COLO668 (cell line): ENCODE results near the gene SLC41A1.
"Not testable (repeated sequence)": the region's sequence is repeated elsewhere in the genome, so short reads cannot be mapped to it uniquely, and the experiment has no call there.

Source experiments
- DNase-seq: peaks from one replicate; lab custom pipeline; 2025; ENCODE audit not compliant: unreplicated experiment; lab: John Stamatoyannopoulos, UW

Gene SLC41A1

GRCh38 chr1:205812878-205813754, at the start of gene SLC41A1:
SLC41A1 (minus strand) TSS chr1:205813198; CDS start chr1:205810441, 2,757 bp downstream.
- DNase-seq, result peak; percentile 94

- DNase-seq, result no peak
These were observed 48.5 kb upstream of the SLC41A1 start for GRCh38 chr1:205861540-205861939.

DNA sequence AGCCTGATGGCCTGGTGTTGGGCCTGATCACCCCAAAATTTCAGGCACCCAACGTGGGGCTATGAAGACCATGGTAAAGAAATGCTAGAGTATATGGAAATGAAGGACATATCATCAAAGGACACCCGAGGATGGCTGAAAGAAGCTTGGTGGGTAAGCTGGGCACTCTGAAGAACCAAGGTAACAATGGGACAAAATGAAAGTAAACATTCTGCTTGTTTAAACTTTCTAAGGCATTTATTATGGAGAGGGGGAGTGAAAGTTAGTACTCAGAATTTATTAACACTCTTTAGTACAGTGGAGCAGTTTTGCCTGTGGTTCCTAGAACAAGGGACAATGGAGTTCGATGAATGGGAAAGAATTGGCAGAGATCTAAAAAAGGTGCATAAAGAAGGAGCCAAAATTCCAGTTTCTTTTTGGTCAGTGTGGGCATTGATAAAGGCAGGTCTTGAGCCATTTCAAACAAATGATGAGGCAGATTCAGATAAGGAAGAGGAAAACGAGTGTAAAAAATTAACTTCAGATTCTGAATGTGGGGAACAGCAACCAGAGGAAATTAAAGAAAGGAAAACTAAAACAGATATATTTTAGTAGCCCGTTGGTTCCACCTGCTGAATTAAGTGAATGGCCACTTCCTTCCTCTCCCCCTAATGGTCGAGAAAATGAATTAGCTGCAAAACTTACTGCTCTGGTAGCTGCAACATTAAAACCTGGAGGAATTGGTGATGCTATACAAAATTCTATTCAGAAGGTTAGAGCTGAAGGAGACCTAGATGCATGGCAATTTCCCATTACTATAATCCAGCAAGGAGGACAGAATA, 45.4 kb upstream of the SLC41A1 start:
- no peak for DNase-seq

- DNase-seq, result not testable (repeated sequence)
These were observed 44.5 kb upstream of the SLC41A1 start for GRCh38 chr1:205857501-205857900.

GRCh38 chr1:205856433-205856832, 43.4 kb upstream of the SLC41A1 start:
- no peak for DNase-seq

- DNase-seq, result no peak
These were observed 40.0 kb upstream of the SLC41A1 start for GRCh38 chr1:205852969-205853368.

DNA sequence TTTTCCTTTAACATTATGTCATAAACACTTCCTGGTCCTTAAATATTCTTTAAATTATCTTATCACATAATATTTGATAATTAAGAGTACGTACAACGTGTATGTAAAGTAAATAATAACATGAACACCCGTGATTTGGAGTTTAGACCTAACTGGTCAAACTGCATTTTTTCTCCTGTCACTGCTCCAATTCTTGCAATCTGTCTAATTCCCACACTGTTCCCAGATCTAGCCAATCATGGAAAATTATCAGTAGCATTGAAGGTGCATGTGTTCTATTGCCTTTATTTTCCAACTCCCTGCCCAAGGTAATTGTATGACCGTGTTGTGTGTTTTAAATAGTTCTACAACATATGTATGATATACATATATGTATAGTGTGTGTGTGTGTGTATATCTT, 39.0 kb upstream of the SLC41A1 start:
- DNase-seq, result no peak

DNA sequence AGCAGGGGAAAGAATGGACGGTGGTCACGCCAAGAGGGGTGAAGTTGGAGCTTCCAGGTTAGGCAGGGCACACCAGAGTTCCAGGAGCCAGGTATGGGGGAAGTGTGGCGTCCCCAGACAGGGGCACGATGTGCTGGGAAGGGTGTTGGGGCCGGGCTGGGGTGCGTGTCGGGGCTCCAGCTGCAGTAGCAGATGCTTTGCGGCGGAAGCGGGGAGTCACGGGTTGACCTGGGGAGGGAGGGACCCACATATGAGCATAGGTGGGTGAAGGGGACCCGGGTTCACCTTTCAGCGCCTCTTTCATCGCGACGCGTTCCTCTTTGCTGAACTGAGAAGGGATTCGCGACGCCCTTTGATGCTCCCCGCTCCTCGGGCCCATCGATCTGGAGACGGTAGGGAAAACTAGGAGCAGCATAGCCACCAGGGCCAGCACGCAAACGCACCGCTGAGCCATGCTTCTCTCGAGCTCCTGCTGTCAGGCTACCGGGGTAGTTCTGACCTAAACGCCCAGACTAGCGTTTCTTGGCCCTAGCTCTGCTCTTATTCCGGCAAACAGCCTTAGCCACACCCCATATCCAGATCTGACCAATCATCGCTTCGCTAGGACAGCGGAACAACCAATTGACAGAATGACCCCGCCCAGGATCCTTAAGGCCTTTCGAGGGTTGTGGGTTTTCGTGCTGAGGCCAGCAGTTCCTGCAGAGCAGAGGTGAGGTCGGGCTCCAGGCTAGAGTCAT, 36.8 kb upstream of the SLC41A1 start, which contains the start of gene PM20D1:
TSS of gene PM20D1 (minus strand) at position 514 of the 737 bp plus-strand sequence. CDS start at position 454, 60 bp downstream.
- DNase-seq, result no peak

DNA sequence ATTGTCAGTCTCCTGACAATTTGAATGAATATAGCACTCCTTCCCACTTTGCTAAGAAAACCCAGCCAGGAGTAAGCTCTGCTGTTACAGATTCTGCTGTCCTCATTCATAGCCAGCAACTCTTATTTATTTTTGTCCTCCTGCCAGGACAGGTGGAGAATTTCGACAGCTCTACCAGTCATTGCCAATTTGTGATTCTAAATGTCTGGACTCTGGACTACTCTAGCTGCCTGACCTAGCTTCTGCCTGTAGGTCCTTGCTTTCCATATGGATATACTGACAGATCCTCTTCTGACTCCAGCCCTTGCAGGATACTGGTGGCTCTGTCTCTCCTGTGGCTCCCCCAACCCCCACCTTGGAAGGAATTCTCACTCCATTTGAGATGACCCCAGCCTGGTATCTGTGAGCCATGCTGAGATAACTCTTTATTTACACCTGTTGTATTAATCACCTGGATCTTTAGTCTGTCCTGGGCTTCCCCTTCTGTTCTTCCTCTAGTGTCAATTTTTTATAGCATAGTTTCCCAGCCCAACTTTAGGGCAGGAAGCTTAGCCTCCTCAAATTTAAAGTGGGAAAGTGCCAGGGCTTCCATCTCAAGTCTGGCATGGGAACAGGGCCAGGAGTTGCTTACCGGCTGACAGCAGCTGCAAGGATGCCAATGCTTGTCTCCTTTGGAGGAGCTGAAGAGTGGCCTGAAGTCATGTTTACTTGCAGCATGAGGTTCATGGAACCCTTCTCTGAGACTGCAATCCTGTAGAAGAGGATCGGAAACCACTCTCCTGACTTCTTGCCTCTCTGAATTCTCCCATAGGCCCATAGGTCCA, 30.2 kb upstream of the SLC41A1 start:
- no peak for DNase-seq

DNA sequence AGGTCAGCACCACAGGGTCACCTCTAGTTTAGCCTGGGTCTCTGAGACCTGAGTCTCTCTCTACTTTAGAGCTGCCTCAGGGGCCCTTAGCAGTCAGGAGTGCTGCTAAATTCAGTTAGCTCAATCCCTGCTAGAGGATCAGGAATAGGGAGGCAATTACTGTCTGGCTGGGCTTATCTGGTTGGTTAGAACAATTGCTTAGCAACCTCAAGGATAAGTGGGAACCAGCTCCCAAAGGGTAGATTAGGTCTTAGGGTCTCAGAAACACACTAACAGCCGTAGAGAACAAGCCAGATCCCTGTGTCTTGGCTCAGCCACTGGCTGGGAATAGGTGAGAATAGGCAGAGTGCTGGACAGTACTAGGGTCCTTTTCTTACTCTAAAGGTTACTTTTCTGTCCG, 29.2 kb upstream of the SLC41A1 start:
- DNase-seq, result no peak

DNA sequence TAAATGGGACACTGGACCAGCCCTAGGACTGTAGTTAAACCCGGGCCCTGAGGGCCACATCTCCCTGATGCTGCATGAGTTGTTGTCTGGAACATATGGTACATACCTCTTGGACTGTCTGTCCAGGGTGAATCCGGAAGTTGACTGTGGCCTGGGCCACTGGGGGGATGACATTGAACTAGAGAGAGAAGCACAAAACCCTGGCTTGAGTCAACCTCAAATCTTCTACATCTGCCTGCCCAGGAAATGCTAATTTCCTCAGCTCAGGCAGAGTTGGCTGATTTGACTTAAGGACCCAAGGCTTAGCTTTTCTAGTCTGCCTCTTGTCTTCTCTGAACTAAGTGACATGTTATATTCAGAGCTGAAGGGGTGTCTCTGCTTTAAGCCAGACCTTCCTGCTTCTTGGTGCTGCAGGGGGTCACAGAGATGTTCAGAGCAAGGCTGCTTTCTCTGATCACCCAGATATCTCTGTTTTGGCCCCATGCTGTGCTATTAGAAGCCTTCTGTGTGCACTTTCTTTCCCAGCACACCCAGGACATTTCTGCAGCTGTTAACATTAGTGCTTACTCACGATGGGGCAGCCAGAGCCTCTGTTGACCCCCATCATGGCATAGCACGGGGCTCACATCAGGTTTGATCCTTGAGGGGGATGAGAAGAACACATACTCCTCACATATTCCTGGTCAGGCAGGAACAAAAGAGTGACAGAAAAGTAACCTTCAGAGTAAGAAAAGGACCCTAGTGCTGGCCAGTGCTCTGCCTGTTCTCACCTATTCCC, 27.3 kb upstream of the SLC41A1 start:
- DNase-seq, result no peak

GRCh38 chr1:205837382-205837970, 24.5 kb upstream of the SLC41A1 start:
- DNase-seq, result no peak

GRCh38 chr1:205834751-205835150, 21.8 kb upstream of the SLC41A1 start:
- DNase-seq, result no peak

GRCh38 chr1:205832326-205832751, 19.3 kb upstream of the SLC41A1 start:
- no peak for DNase-seq

- DNase-seq, result no peak
These were observed 14.6 kb upstream of the SLC41A1 start for GRCh38 chr1:205827623-205828022.

DNA sequence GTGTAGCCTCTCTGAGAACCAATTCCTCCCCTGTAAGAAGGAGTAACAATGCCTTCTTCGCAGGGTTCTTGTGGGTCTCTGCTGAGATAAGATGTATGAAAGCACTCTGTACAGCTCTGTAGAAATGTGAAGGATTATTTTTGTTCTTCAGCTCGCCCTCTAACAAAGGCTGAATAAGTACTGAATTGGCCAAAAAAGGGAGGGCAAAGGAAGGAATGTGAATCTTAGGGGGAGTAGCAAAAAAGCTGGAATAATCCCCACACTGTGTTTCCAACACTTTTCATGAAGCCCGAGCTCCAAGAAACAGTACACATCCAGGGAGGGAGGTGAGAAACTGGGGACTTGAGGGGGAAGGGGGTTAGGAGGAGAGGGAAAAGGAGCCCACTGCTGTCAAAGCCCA, 14.0 kb upstream of the SLC41A1 start:
- DNase-seq, result no peak

- no peak for DNase-seq
These were observed 13.2 kb upstream of the SLC41A1 start for GRCh38 chr1:205826016-205826806.

- DNase-seq, result no peak
These were observed 11.2 kb upstream of the SLC41A1 start for GRCh38 chr1:205824180-205824579.
